LNCAP (cell line): ENCODE results near the gene KLHL36.

ENCODE experiments used
- TF ChIP-seq, protein P1 (sequence below): fragments of 450-650 bp; IDR thresholded peaks from 2 replicates; pipeline ENCODE4 v1.5.1; 2017; ENCODE audit warnings: mild to moderate bottlenecking

Gene KLHL36

DNA sequence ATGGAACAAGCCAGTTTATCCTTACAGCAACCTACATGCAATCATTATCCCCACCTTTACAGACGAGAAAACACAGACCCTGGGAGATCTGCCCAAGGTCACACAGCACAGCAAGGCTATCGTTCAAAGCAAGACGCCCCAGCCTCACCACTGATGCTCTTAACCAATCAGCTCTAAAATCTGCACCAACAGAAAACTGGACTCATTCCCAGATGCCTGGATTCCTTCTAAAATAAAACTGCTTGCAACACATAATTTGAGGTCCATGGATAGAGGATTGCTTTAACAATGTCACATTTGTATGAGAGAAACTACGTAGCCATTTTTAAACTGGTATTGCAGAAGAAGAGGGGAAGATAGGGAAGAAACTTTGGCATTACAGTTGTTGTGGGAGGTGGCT lies 37.3 kb upstream of the KLHL36 start:
- TF ChIP-seq, protein P1, sequence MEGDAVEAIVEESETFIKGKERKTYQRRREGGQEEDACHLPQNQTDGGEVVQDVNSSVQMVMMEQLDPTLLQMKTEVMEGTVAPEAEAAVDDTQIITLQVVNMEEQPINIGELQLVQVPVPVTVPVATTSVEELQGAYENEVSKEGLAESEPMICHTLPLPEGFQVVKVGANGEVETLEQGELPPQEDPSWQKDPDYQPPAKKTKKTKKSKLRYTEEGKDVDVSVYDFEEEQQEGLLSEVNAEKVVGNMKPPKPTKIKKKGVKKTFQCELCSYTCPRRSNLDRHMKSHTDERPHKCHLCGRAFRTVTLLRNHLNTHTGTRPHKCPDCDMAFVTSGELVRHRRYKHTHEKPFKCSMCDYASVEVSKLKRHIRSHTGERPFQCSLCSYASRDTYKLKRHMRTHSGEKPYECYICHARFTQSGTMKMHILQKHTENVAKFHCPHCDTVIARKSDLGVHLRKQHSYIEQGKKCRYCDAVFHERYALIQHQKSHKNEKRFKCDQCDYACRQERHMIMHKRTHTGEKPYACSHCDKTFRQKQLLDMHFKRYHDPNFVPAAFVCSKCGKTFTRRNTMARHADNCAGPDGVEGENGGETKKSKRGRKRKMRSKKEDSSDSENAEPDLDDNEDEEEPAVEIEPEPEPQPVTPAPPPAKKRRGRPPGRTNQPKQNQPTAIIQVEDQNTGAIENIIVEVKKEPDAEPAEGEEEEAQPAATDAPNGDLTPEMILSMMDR = no peak

DNA sequence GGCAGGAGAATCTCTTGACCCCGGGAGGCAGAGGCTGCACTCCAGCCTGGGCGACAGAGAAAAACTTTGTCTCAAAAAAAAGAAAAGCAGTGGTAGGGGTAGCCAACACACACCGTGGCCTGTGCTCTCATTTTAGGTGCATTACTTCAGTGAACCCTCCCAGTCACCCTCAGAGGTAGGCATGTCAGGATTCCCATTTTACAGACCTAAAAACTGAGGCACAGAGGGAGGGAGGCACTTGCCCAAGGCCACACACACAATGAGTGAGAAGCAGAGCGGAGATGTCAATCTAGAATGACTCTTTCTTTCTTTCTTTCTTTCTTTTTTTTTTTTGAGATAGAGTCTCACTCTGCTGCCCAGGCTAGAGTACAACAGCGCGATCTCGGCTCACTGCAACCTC lies 35.6 kb upstream of the KLHL36 start:
- TF ChIP-seq, protein P1 = no peak

DNA sequence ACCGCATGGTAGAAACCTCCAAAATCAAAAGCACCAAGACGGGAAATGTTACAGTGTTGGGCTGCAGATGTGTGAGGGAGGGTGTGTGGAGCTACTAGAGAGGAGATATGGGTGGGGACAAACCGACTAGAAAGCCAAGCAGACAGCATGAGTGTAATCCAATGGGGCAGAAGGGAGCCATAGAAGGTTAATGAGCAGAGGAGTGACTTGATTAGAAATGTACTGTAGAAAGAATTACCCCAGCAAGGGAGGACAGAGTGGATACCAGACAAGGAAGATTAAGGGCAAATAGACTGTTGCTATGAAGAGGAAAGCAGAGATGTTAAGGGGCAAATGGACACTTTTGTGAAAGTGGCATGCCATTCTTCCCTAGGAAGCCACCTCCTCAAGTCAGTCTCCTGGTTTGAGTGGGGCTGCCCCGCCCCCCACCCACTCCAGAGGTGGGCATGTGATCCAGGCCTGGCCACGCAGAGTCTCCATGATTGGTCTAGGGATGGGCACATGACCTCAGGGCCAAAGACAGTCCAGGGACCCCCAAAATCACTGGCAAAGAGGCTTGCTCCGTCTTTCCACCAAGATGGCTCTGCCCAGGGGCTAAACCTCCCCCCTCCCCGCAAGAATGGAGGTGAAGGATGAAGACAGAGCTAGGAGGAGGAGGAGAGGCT lies 34.8 kb upstream of the KLHL36 start:
- TF ChIP-seq, protein P1 = no peak

DNA sequence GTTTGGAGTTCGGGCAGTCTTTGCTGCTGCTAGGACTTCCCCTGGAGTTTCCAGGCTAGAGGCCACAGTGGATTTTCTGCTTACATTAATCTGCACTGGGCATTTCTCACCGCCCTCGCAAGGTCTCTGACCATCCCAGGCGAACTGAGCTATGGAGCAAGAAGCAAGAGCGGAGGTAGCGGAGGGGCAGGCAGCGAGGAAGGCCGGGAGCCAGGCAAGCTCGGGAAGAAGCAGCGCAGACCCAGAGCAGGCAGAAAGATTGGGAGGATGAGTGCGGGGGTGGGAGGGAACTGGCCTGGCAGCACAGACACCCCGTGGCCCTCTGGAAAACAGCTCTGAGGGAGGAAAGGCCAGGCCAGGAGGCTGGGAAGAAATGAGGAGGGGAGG lies 34.2 kb upstream of the KLHL36 start:
- TF ChIP-seq, protein P1 = no peak

DNA sequence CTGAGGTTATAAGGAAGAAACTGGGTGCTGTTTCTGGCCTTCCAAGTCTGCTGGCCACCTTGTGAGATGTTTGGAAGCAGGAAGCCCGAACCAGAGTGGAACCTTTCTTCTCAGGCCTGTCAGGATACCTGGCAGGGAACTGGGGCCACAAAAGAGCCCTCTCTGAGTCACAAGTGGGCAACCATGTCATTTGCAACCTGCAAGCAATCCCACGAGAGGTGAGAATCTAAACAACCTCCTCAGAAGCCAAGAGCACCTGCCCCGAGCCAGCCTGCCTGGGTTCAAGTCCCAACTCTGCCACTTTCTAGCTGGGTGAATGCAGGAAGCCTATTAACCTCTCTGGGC lies 33.7 kb upstream of the KLHL36 start:
- TF ChIP-seq, protein P1 = no peak

DNA sequence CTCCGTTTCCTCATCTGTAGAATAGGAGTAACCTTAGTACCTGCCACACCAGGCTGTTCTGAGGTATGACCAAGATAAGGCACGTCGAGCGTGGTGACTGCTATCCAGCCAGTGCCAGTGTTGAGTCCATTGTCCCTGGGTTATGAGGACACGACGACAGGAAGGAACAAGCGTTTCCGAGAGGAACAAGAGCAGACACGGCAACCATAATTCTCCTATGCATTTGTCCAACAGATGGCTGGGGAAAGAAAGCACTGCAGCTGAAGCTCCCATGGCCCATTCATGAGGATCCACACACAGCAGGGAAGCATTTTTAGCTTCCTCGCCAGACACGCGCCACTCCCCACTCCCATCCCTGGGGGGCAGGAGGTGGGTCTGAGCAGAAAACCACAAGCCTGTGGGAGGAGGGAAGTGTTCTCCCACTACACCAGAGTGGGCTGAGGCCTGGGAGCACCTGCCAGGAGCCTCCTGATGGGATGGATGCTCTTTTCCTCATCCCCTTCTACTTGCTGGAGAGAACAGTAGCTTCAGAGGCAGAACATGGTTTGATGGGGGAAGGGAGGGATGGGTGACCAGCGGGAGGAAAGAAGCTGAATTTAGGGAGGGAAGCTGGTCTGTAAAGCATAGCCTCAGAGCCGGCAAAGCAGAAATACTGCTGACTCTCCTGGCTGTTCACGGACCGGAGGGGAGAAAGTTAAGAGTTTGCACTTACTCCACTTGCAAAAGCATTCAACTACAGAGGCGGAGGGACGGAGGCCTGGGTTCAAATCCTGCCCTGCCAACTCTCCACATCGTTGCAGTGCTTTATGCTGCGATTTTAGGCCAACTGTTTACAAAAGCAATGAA lies 33.1 kb upstream of the KLHL36 start:
- TF ChIP-seq, protein P1 = no peak

DNA sequence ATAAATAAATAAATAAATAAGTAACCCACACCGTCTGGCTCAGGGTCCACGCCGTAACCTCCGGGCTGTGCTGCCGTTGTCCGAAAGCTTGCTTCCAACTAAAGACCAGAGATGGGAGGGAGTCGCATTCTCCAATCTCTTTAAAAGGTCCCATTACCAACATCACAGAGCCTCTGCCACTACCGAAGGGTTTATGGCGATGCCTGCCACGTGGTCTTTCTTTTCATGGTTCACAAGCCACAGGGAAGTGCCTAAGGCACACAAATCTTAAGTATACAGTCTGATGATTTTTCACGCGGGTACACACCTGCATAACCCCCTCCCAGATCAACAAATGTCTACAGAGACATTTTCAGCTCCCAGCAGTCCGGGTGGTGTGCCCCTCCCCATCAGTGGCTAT lies 31.8 kb upstream of the KLHL36 start:
- TF ChIP-seq, protein P1 = no peak
